Measurements from ENCODE around the gene SLC2A11. TPM values are rescaled to one million over a fixed set of nuclear protein-coding genes. Genes with fewer than 3 reads are reported as not detected.

SLC2A11 gene
- total and polyA plus RNA-seq, 10 of the 15 experiments (the other 5 are each of a cell fraction or from before 2014, with no cell fraction given), result 0.98 to 18.3 (median 8.6) TPM

DNA sequence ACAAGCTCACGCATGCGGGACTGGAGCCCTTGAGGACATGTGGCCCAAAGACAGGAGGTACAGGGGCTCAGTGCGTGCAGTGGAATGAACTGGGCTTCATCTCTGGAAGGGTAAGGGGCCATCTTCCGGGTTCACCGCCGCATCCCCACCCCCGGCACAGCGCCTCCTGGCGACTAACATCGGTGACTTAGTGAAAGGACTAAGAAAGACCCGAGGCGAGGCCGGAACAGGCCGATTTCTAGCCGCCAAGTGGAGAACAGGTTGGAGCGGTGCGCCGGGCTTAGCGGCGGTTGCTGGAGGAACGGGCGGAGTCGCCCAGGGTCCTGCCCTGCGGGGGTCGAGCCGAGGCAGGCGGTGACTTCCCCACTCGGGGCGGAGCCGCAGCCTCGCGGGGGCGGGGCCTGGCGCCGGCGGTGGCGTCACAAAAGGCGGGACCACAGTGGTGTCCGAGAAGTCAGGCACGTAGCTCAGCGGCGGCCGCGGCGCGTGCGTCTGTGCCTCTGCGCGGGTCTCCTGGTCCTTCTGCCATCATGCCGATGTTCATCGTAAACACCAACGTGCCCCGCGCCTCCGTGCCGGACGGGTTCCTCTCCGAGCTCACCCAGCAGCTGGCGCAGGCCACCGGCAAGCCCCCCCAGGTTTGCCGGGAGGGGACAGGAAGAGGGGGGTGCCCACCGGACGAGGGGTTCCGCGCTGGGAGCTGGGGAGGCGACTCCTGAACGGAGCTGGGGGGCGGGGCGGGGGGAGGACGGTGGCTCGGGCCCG, 36.5 kb downstream of the SLC2A11 start, which contains the start of gene MIF (continued):
- TF ChIP-seq TAF1 (IDR thresholded peaks at IDR 0.05; ENCODE audit: borderline replicate concordance, low read depth, low read length) (peak; percentile 75), CREB1 (IDR thresholded peaks at IDR 0.05; ENCODE audit: low read depth) (peak; percentile 83), RFX5 (IDR thresholded peaks at IDR 0.05; ENCODE audit: low read depth, low read length) (no peak), SIN3A (IDR thresholded peaks at IDR 0.05; ENCODE audit: low read depth, low read length) (peak; percentile 88), RAD21 (IDR thresholded peaks at IDR 0.05; ENCODE audit: insufficient read depth, low read depth, low read length) (peak; percentile 31; the same call in 1 of the 2 replicates)
- TF ChIP-seq, protein P1, sequence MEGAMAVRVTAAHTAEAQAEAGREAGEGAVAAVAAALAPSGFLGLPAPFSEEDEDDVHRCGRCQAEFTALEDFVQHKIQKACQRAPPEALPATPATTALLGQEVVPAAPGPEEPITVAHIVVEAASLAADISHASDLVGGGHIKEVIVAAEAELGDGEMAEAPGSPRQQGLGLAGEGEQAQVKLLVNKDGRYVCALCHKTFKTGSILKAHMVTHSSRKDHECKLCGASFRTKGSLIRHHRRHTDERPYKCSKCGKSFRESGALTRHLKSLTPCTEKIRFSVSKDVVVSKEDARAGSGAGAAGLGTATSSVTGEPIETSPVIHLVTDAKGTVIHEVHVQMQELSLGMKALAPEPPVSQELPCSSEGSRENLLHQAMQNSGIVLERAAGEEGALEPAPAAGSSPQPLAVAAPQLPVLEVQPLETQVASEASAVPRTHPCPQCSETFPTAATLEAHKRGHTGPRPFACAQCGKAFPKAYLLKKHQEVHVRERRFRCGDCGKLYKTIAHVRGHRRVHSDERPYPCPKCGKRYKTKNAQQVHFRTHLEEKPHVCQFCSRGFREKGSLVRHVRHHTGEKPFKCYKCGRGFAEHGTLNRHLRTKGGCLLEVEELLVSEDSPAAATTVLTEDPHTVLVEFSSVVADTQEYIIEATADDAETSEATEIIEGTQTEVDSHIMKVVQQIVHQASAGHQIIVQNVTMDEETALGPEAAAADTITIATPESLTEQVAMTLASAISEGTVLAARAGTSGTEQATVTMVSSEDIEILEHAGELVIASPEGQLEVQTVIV (IDR thresholded peaks at IDR 0.05; ENCODE audit: borderline replicate concordance, partially characterized antibody), result peak; percentile 56

Measured in GM12878 (cell line).